CD4-positive, alpha-beta memory T cell (primary cell): ENCODE results near the gene KMT2D. TPM values are rescaled to one million over a fixed set of nuclear protein-coding genes. Genes with fewer than 3 reads are reported as not detected.
A peak's percentile ranks its signal among the peaks of the same experiment; 100 is the strongest.

Source experiments
- CTCF ChIA-PET: fragments of 350-600 bp; sonication (Branson Sonifier 250); formaldehyde crosslinking; loops from one replicate; lab custom pipeline; 2021; ENCODE audit warnings: inconsistent platforms; ENCODE audit not compliant: partially characterized antibody; lab: Charles Lee
- POLR2A ChIA-PET: fragments of 350-600 bp; sonication (Branson Sonifier 250); formaldehyde crosslinking; loops from one replicate; lab custom pipeline; 2021; ENCODE audit not compliant: partially characterized antibody; lab: Charles Lee
- DNase-seq, 5 donors: peaks; one replicate each; pipeline versions ENCODE4 v3.0.0 to v3.0.0-alpha.2; 2020 to 2022; ENCODE audit warnings: mixed read lengths in 1 of 5
- H3K27ac ChIP-seq: one replicate; pipeline ENCODE4 v1.7.0; 2013; ENCODE audit warnings: low read depth, low read length
- H3K27me3 ChIP-seq: 2 replicates; pipeline ENCODE4 v1.7.0; 2013; ENCODE audit warnings: mild to moderate bottlenecking, low read length, moderate library complexity; ENCODE audit not compliant: insufficient read depth
- H3K36me3 ChIP-seq: 2 replicates; pipeline ENCODE4 v1.7.0; 2013; ENCODE audit warnings: mild to moderate bottlenecking, low read length, moderate library complexity; ENCODE audit not compliant: insufficient read depth
- H3K4me1 ChIP-seq: 2 replicates; pipeline ENCODE4 v1.7.0; 2013; ENCODE audit warnings: mild to moderate bottlenecking, low read length, moderate library complexity; ENCODE audit not compliant: insufficient read depth
- H3K4me3 ChIP-seq, 2 donors: one replicate each; pipeline ENCODE4 v1.7.0; 2013; ENCODE audit warnings: low read length in 2 of 2, mild to moderate bottlenecking in 1 of 2
- H3K9me3 ChIP-seq, 2 donors: one replicate each; pipeline ENCODE4 v1.7.0; 2013; ENCODE audit warnings: low read length in 2 of 2, control low read depth in 1 of 2; ENCODE audit not compliant: control insufficient read depth in 1 of 2
- H3K27ac Mint-ChIP-seq, 7 donors: one replicate each; pipeline ENCODE4 v1.8.0; 2020 to 2021; ENCODE audit warnings: mixed read lengths in 7 of 7, mild to moderate bottlenecking in 6 of 7, inconsistent platforms in 3 of 7, moderate library complexity in 3 of 7
- H3K27me3 Mint-ChIP-seq, 2 donors: one replicate each; pipeline ENCODE4 v1.8.0; 2020 to 2021; ENCODE audit warnings: mixed read lengths in 2 of 2
- H3K36me3 Mint-ChIP-seq, 2 donors: one replicate each; pipeline ENCODE4 v1.8.0; 2020 to 2021; ENCODE audit warnings: mixed read lengths in 2 of 2, inconsistent platforms in 1 of 2, mild to moderate bottlenecking in 1 of 2
- H3K4me1 Mint-ChIP-seq, 4 donors: one replicate each; pipeline ENCODE4 v1.8.0; 2020 to 2021; ENCODE audit warnings: mixed read lengths in 4 of 4, mild to moderate bottlenecking in 1 of 4
- H3K4me3 Mint-ChIP-seq, 8 donors: one replicate each; pipeline ENCODE4 v1.8.0; 2020 to 2021; ENCODE audit warnings: mixed read lengths in 8 of 8, mild to moderate bottlenecking in 7 of 8, moderate library complexity in 6 of 8, inconsistent platforms in 3 of 8
- H3K9me3 Mint-ChIP-seq, 8 donors: one replicate each; pipeline ENCODE4 v1.8.0; 2020 to 2021; ENCODE audit warnings: mixed read lengths in 8 of 8, mild to moderate bottlenecking in 5 of 8, inconsistent platforms in 3 of 8, moderate library complexity in 1 of 8
- intact Hi-C: fragments of 100-400 bp; cut with micrococcal nuclease; formaldehyde crosslinking; loops from one replicate; pipeline ENCODE4 v1.15.1; 2023
- polyA plus RNA-seq, 2 donors: library from polyadenylated mRNA; unstranded; fragments of 300-500 nt; fragmentation: Illumina TruSeq; gene quantifications; one replicate each; pipeline ENCODE4 v1.2.3, GENCODE V29; 2021
- total RNA-seq, 2 experiments: library from RNA; stranded (reverse); gene quantifications; one replicate each; pipeline ENCODE4 v1.2.3, GENCODE V29; 2021

Gene KMT2D
- total and polyA plus RNA-seq, 4 experiments from 2014 or later: 0.16 to 159 (median 79.8) TPM

GRCh38 chr12:49043856-49044258, 16.7 kb downstream of the KMT2D start:
- Histone ChIP-seq H3K4me3 (no peak overlapping the region), H3K27ac (no peak overlapping the region), H3K4me1 (no peaks in the 10 kb centered on the region), H3K9me3 (no peaks in the 10 kb centered on the region), H3K27me3 (no peaks in the 10 kb centered on the region), H3K36me3 (peaks cover 88% of the 10 kb centered on the region)
- H3K4me1 Mint-ChIP-seq: peaks cover 3 to 10% (median 4%) of the 10 kb centered on the region in 4 donors
- H3K9me3 Mint-ChIP-seq: no peaks in the 10 kb centered on the region
- intact Hi-C loops: no loop called here
- peaks cover 47 to 86% of the 10 kb centered on the region in 2 donors for H3K36me3 Mint-ChIP-seq
- peak; percentile 74 to 84 (median 77) for DNase-seq
- ChIA-PET CTCF (interaction anchor here (0.6 to 3.0 kb wide), 32 partner anchors 10 to 288 kb away, joined by 3 to 17 read pairs (median 4); partner anchors contain the start of genes DDN and WNT1), POLR2A (interaction anchor here (0.7 to 1.1 kb wide), 4 partner anchors 12 to 191 kb away, joined by 3 read pairs; no protein-coding TSS in a partner anchor)
- peak overlapping the region; percentile 24 to 88 (median 75) for H3K27ac Mint-ChIP-seq
- H3K27me3 Mint-ChIP-seq: no peaks in the 10 kb centered on the region
- H3K4me3 Mint-ChIP-seq: no peak overlapping the region

GRCh38 chr12:49043241-49043640, 17.4 kb downstream of the KMT2D start:
- Histone ChIP-seq H3K4me3 (no peak overlapping the region), H3K36me3 (peaks cover 88% of the 10 kb centered on the region), H3K9me3 (no peaks in the 10 kb centered on the region), H3K27ac (no peak overlapping the region), H3K4me1 (no peaks in the 10 kb centered on the region), H3K27me3 (no peaks in the 10 kb centered on the region)
- Mint-ChIP-seq H3K4me3 (no peak overlapping the region), H3K36me3 (peaks cover 43 to 86% of the 10 kb centered on the region in 2 donors), H3K27ac (peak overlapping the region; percentile 24 to 85 (median 74)), H3K9me3 (no peaks in the 10 kb centered on the region), H3K27me3 (no peaks in the 10 kb centered on the region), H3K4me1 (peaks cover 3 to 10% (median 4%) of the 10 kb centered on the region in 4 donors)
- intact Hi-C loops: no loop called here
- CTCF ChIA-PET: interaction anchor here (0.6 to 3.0 kb wide), 29 partner anchors 9 to 288 kb away, joined by 3 to 17 read pairs (median 4); partner anchors contain the start of genes DDN and WNT1
- POLR2A ChIA-PET: interaction anchor here (0.7 to 1.4 kb wide), 4 partner anchors 11 to 47 kb away, joined by 3 read pairs; no protein-coding TSS in a partner anchor
- no peak for DNase-seq

- Histone ChIP-seq H3K9me3 (no peaks in the 10 kb centered on the region), H3K4me3 (no peak overlapping the region), H3K27me3 (no peaks in the 10 kb centered on the region), H3K4me1 (no peaks in the 10 kb centered on the region), H3K27ac (no peak overlapping the region), H3K36me3 (peaks cover 87% of the 10 kb centered on the region)
- Mint-ChIP-seq H3K4me3 (no peak overlapping the region), H3K27me3 (no peaks in the 10 kb centered on the region), H3K9me3 (no peaks in the 10 kb centered on the region), H3K27ac (peak overlapping the region in 1 of 7 donors; percentile 76), H3K36me3 (peaks cover 36 to 83% of the 10 kb centered on the region in 2 donors), H3K4me1 (peaks cover 3 to 10% (median 4%) of the 10 kb centered on the region in 4 donors)
- ChIA-PET CTCF (interaction anchor here (0.7 to 0.8 kb wide), 2 partner anchors 45 to 50 kb away, joined by 3 to 4 read pairs; no protein-coding TSS in a partner anchor), POLR2A (interaction anchor here (1.4 kb wide), 1 partner anchor 22 kb away, joined by 3 read pairs; no protein-coding TSS in a partner anchor)
- DNase-seq: no peak
- intact Hi-C loops: no loop called here
These were observed 18.6 kb downstream of the KMT2D start for GRCh38 chr12:49041881-49042484.

GRCh38 chr12:49041036-49041880, 19.3 kb downstream of the KMT2D start:
- Histone ChIP-seq H3K9me3 (no peaks in the 10 kb centered on the region), H3K4me3 (no peak overlapping the region), H3K27ac (no peak overlapping the region), H3K27me3 (no peaks in the 10 kb centered on the region), H3K4me1 (no peaks in the 10 kb centered on the region), H3K36me3 (peaks cover 89% of the 10 kb centered on the region)
- Mint-ChIP-seq H3K4me1 (peaks cover 3 to 10% (median 5%) of the 10 kb centered on the region in 4 donors), H3K27ac (peak overlapping the region in 3 of 7 donors; percentile 13 to 48 (median 47)), H3K9me3 (no peaks in the 10 kb centered on the region), H3K36me3 (peaks cover 31 to 81% of the 10 kb centered on the region in 2 donors), H3K27me3 (no peaks in the 10 kb centered on the region), H3K4me3 (no peak overlapping the region)
- CTCF ChIA-PET: interaction anchor here (0.7 to 1.2 kb wide), 3 partner anchors 22 to 51 kb away, joined by 3 to 5 read pairs (median 4); no protein-coding TSS in a partner anchor
- DNase-seq: no peak
- POLR2A ChIA-PET: no interaction called here
- intact Hi-C loops: no loop called here

- no peak overlapping the region for H3K4me3 Mint-ChIP-seq
- ChIA-PET POLR2A (interaction anchor here (0.6 to 2.5 kb wide), 2 partner anchors 10 to 54 kb away, joined by 3 to 6 read pairs; no protein-coding TSS in a partner anchor), CTCF (interaction anchor here (1.2 kb wide), 1 partner anchor 21 kb away, joined by 5 read pairs; no protein-coding TSS in a partner anchor)
- no peaks in the 10 kb centered on the region for H3K27me3 Mint-ChIP-seq
- Histone ChIP-seq H3K9me3 (no peaks in the 10 kb centered on the region), H3K27me3 (no peaks in the 10 kb centered on the region), H3K4me1 (no peaks in the 10 kb centered on the region), H3K27ac (no peak overlapping the region), H3K4me3 (no peak overlapping the region), H3K36me3 (peaks cover 82% of the 10 kb centered on the region)
- DNase-seq: no peak
- intact Hi-C loops: no loop called here
- H3K4me1 Mint-ChIP-seq: peaks cover 0 to 10% (median 7%) of the 10 kb centered on the region in 4 donors
- peak overlapping the region in 1 of 7 donors; percentile 41 for H3K27ac Mint-ChIP-seq
- H3K9me3 Mint-ChIP-seq: no peaks in the 10 kb centered on the region
- peaks cover 29 to 80% of the 10 kb centered on the region in 2 donors for H3K36me3 Mint-ChIP-seq
These were observed 20.2 kb downstream of the KMT2D start for GRCh38 chr12:49040364-49040855.

GRCh38 chr12:49039421-49040363, 20.9 kb downstream of the KMT2D start:
- no peak for DNase-seq
- Mint-ChIP-seq H3K4me1 (peaks cover 0 to 9% (median 7%) of the 10 kb centered on the region in 4 donors), H3K27me3 (no peaks in the 10 kb centered on the region), H3K9me3 (no peaks in the 10 kb centered on the region), H3K36me3 (peaks cover 28 to 81% of the 10 kb centered on the region in 2 donors), H3K27ac (peak overlapping the region in 3 of 7 donors; percentile 22 to 56 (median 41)), H3K4me3 (no peak overlapping the region)
- no peak overlapping the region for H3K4me3 ChIP-seq
- H3K27ac ChIP-seq: no peak overlapping the region
- intact Hi-C loops: no loop called here
- peaks cover 79% of the 10 kb centered on the region for H3K36me3 ChIP-seq
- H3K4me1 ChIP-seq: no peaks in the 10 kb centered on the region
- H3K27me3 ChIP-seq: no peaks in the 10 kb centered on the region
- no peaks in the 10 kb centered on the region for H3K9me3 ChIP-seq
- ChIA-PET POLR2A (interaction anchor here (2.5 kb wide), 1 partner anchor 10 kb away, joined by 6 read pairs; no protein-coding TSS in a partner anchor), CTCF (interaction anchor here (0.6 to 2.7 kb wide), 4 partner anchors 9 to 181 kb away, joined by 3 to 10 read pairs (median 4); no protein-coding TSS in a partner anchor)
